Endothelial cell of umbilical vein (primary cell): ENCODE measurements around the gene MELTF. TPM values are rescaled to one million over a fixed set of nuclear protein-coding genes. Genes with fewer than 3 reads are reported as not detected.

Experiments
- BruUV-seq: library from RNA; stranded (reverse); fragments of 400-500 nt; replicated peaks from 2 replicates; lab custom pipeline; 2021; lab: Mats Ljungman, UMichigan
- CTCF ChIA-PET: fragments of 300-600, 350-600 bp; sonication (Branson Sonifier 250); formaldehyde crosslinking; loops from one replicate; lab custom pipeline; 2021; ENCODE audit warnings: antibody characterized with exemption, inconsistent platforms; lab: Charles Lee
- POLR2A ChIA-PET: fragments of 300-600, 350-600 bp; sonication (Branson Sonifier 250); formaldehyde crosslinking; loops from one replicate; lab custom pipeline; 2021; ENCODE audit warnings: antibody characterized with exemption, inconsistent platforms; lab: Charles Lee
- DNase-seq: peaks from one replicate; pipeline ENCODE4 v3.0.0-alpha.2; 2011; ENCODE audit warnings: low read depth, low spot score
- FAIRE-seq: peaks from 2 replicates; lab custom pipeline; 2011; peaks lifted over from hg19 to GRCh38; lab: Jason Lieb, UNC
- H2AFZ ChIP-seq: 2 replicates; pipeline ENCODE4 v1.6.0; 2012; ENCODE audit warnings: low read depth, low read length, control low read depth, inconsistent platforms
- H3K27ac ChIP-seq: 2 replicates; pipeline ENCODE4 v1.5.1; 2011; ENCODE audit warnings: low read depth, mild to moderate bottlenecking, control low read depth, low read length, moderate library complexity; ENCODE audit not compliant: insufficient read depth
- H3K27me3 ChIP-seq, 2 experiments: 2 replicates each; pipeline versions ENCODE4 v1.6.0 to v1.6.1; 2011; ENCODE audit warnings: low read length in 2 of 2, mixed read lengths in 1 of 2; ENCODE audit not compliant: control insufficient read depth in 2 of 2, insufficient read depth in 2 of 2
- H3K36me3 ChIP-seq, 2 experiments: 2 replicates in 1 of 2; 3 replicates in 1 of 2; pipeline ENCODE4 v1.5.1; 2011; ENCODE audit warnings: low read length in 2 of 2, mild to moderate bottlenecking in 1 of 2, moderate library complexity in 1 of 2; ENCODE audit not compliant: control insufficient read depth in 2 of 2, insufficient read depth in 2 of 2; ENCODE audit errors: extremely low read depth in 1 of 2
- H3K4me1 ChIP-seq: 3 replicates; pipeline ENCODE4 v1.5.1; 2011; ENCODE audit warnings: mild to moderate bottlenecking, low read length; ENCODE audit not compliant: control insufficient read depth, insufficient read depth; ENCODE audit errors: extremely low read depth
- H3K4me2 ChIP-seq: 2 replicates; pipeline ENCODE4 v1.6.1; 2011; ENCODE audit warnings: low read length, control low read depth, mixed read lengths; ENCODE audit not compliant: insufficient read depth
- H3K4me3 ChIP-seq, 3 experiments: fragments of 200-600 bp in 1 of 3; sonication (generic), shearing (Covaris generic) in 1 of 3; replicated peaks in 1 of 3; 2 replicates each; pipeline ENCODE4 v1.5.1; 2011 to 2016; ENCODE audit warnings: control low read depth in 3 of 3, low read length in 3 of 3, mild to moderate bottlenecking in 2 of 3, inconsistent platforms in 1 of 3, low read depth in 1 of 3, moderate library complexity in 1 of 3; ENCODE audit not compliant: insufficient read depth in 1 of 3
- H3K79me2 ChIP-seq: 2 replicates; pipeline ENCODE4 v1.6.0; 2012; ENCODE audit warnings: low read length, inconsistent platforms; ENCODE audit not compliant: control insufficient read depth, insufficient read depth
- H3K9ac ChIP-seq: replicated peaks from 2 replicates; pipeline ENCODE3; 2011; ENCODE audit warnings: low read length, control low read depth; ENCODE audit not compliant: insufficient read depth; ENCODE audit errors: extremely low read depth
- H3K9me1 ChIP-seq: replicated peaks from 3 replicates; pipeline ENCODE4 v1.6.0; 2011; ENCODE audit warnings: mild to moderate bottlenecking, low read length; ENCODE audit not compliant: control insufficient read depth, insufficient read depth; ENCODE audit errors: extremely low read depth
- H3K9me3 ChIP-seq: replicated peaks from 2 replicates; pipeline ENCODE4 v1.5.1; 2012; ENCODE audit warnings: low read length, inconsistent platforms; ENCODE audit not compliant: control insufficient read depth, insufficient read depth
- H4K20me1 ChIP-seq: replicated peaks from 2 replicates; pipeline ENCODE3; 2011; ENCODE audit warnings: mild to moderate bottlenecking, low read length; ENCODE audit not compliant: control insufficient read depth, insufficient read depth; ENCODE audit errors: extremely low read depth
- EZH2 ChIP-seq: IDR thresholded peaks from 2 replicates; pipeline ENCODE4 v1.6.1; 2012; ENCODE audit warnings: borderline replicate concordance, low read depth, mild to moderate bottlenecking, moderate library complexity, low read length, inconsistent platforms; ENCODE audit not compliant: severe bottlenecking
- FOS ChIP-seq: IDR thresholded peaks from 2 replicates; pipeline ENCODE4 v1.6.1; 2011; ENCODE audit warnings: mild to moderate bottlenecking, low read length, moderate library complexity, borderline replicate concordance; ENCODE audit not compliant: insufficient read depth
- GATA2 ChIP-seq: IDR thresholded peaks from 2 replicates; pipeline ENCODE4 v1.7.0; 2011; ENCODE audit warnings: low read depth, mild to moderate bottlenecking, moderate library complexity, mixed read lengths, low read length; ENCODE audit not compliant: insufficient read length, insufficient read depth
- JUN ChIP-seq: IDR thresholded peaks from 2 replicates; pipeline ENCODE4 v1.6.1; 2011; ENCODE audit warnings: borderline replicate concordance, low read depth; ENCODE audit not compliant: insufficient read length, insufficient read depth
- MYC ChIP-seq: IDR thresholded peaks from one replicate; pipeline ENCODE4 v1.6.1; 2011; ENCODE audit warnings: mild to moderate bottlenecking, low read depth, low read length
- POLR2A ChIP-seq: IDR thresholded peaks from 2 replicates; pipeline ENCODE4 v1.6.1; 2012; ENCODE audit warnings: low read depth, mild to moderate bottlenecking, control low read depth, low read length
- POLR2AphosphoS5 ChIP-seq: IDR thresholded peaks from 2 replicates; pipeline ENCODE4 v1.6.1; 2012; ENCODE audit warnings: low read depth, mild to moderate bottlenecking, control low read depth, low read length, moderate library complexity; ENCODE audit not compliant: insufficient read depth
- dilution Hi-C: fragments of 300-500 bp; cut with MboI; formaldehyde crosslinking; loops from one replicate; pipeline ENCODE4 v1.15.0; 2019; ENCODE audit warnings: low sequenced_read_pairs; ENCODE audit not compliant: extremely low pct_ligation_motif_present
- intact Hi-C: fragments of 100-400 bp; cut with micrococcal nuclease; formaldehyde crosslinking; loops from one replicate; pipeline ENCODE4 v1.10.0; 2022
- polyA plus RNA-seq, 4 experiments: library from polyadenylated mRNA; depleted of rRNA in 3 of 4; stranded (reverse) in 3 of 4; unstranded in 1 of 4; fragments of >200 nt; gene quantifications; 2 replicates each; pipeline versions ENCODE4 v1.2.1 to v1.2.3, GENCODE V29; 2011 to 2012; ENCODE audit warnings: missing spikeins in 1 of 4
- total RNA-seq: library from RNA; stranded (reverse); gene quantifications from 2 replicates; pipeline ENCODE4 v1.2.3, GENCODE V29; 2021
- TF ChIP-seq, protein P1 (sequence below): IDR thresholded peaks from 2 replicates; pipeline ENCODE4 v1.6.1; 2011; ENCODE audit not compliant: insufficient read depth, insufficient read length
- TF ChIP-seq, protein P2 (sequence below), 2 donors: IDR thresholded peaks; 1 replicate in 1 of 2; 2 replicates in 1 of 2; pipeline ENCODE4 v1.5.1; 2011; ENCODE audit warnings: low read length in 2 of 2, mild to moderate bottlenecking in 2 of 2, moderate library complexity in 2 of 2, control low read depth in 1 of 2, inconsistent platforms in 1 of 2, low read depth in 1 of 2; ENCODE audit not compliant: insufficient read depth in 1 of 2; ENCODE audit errors: extremely low read depth in 1 of 2

MELTF gene
- total and polyA plus RNA-seq, 2 donors (not counting 3 experiments of a cell fraction or from before 2014, with no cell fraction given) = 0.59 to 2.3 TPM

DNA sequence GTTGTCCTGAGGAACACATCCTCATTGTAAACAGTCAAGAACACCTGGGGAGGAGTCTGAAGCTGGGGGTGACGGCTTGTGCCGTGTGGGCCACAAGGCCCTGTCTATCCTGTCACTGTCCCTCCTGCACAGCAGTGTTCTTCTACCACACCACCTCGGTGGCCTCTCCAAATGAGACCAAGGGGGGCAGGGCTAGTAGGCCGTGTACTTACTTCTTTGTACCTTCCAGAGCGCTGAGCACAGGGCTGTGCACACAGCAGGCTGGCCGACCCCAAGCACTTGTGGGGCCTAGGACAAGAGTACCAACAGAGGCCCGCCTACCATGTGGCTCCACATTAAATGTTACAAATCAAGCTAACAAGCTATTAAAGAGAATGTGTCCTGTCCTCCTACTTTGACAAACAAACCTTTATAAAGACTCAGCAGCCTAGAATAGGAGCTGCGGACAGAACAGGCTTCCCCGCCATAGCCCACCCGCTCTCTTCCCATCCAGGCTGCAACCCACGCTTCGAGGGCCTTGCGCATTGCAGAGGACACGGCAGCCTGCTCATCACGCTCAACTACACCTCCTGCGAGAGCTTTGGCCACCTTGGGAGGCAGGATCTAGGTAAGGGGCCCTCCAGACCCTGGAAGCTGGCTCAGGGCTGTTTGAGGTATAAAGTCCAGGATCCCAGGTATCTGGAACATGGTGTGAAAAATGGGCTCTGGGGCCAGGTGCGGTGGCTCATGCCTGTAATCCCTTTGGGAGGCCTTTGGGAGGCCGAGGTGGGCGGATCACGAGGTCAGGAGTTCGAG lies 30.5 kb downstream of the MELTF start:
- Histone ChIP-seq H3K27me3 (no peaks in the 10 kb centered on the region), H2AFZ (no peak overlapping the region), H3K9ac (no peak overlapping the region), H3K4me1 (peaks cover 2% of the 10 kb centered on the region), H3K27ac (no peak overlapping the region), H3K36me3 (no peaks in the 10 kb centered on the region), H3K4me2 (no peak overlapping the region), H3K4me3 (no peak overlapping the region), H4K20me1 (no peaks in the 10 kb centered on the region), H3K9me3 (no peaks in the 10 kb centered on the region), H3K9me1 (no peaks in the 10 kb centered on the region), H3K79me2 (no peaks in the 10 kb centered on the region)
- dilution Hi-C loops (no loop called here), intact Hi-C loops (no loop called here)
- no peak for DNase-seq
- no TSS peak for BruUV-seq
- ChIA-PET POLR2A (no interaction called here), CTCF (interaction anchor here (0.8 to 1.9 kb wide), 4 partner anchors 29 to 188 kb away, joined by 3 to 5 read pairs (median 3); no protein-coding TSS in a partner anchor)
- TF ChIP-seq POLR2A (no peak), GATA2 (no peak), EZH2 (no peak), MYC (no peak), JUN (no peak), FOS (no peak), POLR2AphosphoS5 (no peak)
- TF ChIP-seq, protein P1, sequence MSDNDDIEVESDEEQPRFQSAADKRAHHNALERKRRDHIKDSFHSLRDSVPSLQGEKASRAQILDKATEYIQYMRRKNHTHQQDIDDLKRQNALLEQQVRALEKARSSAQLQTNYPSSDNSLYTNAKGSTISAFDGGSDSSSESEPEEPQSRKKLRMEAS = no peak
- TF ChIP-seq, protein P2, sequence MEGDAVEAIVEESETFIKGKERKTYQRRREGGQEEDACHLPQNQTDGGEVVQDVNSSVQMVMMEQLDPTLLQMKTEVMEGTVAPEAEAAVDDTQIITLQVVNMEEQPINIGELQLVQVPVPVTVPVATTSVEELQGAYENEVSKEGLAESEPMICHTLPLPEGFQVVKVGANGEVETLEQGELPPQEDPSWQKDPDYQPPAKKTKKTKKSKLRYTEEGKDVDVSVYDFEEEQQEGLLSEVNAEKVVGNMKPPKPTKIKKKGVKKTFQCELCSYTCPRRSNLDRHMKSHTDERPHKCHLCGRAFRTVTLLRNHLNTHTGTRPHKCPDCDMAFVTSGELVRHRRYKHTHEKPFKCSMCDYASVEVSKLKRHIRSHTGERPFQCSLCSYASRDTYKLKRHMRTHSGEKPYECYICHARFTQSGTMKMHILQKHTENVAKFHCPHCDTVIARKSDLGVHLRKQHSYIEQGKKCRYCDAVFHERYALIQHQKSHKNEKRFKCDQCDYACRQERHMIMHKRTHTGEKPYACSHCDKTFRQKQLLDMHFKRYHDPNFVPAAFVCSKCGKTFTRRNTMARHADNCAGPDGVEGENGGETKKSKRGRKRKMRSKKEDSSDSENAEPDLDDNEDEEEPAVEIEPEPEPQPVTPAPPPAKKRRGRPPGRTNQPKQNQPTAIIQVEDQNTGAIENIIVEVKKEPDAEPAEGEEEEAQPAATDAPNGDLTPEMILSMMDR (IDR thresholded peaks at IDR 0.05; ENCODE audit: extremely low read depth in 1 of 2, insufficient read depth in 1 of 2, low read depth in 1 of 2, low read length in 2 of 2) = no peak
- FAIRE-seq = no peak
